GM12872 (cell line): ENCODE results near the gene ADM.
A peak's percentile ranks its signal among the peaks of the same experiment; 100 is the strongest.

ENCODE experiments used
- TF ChIP-seq, protein P1 (sequence below): IDR thresholded peaks from 3 replicates; pipeline ENCODE4 v1.5.1; 2011; ENCODE audit warnings: low read depth, mild to moderate bottlenecking, low read length, moderate library complexity; ENCODE audit not compliant: insufficient read depth

ADM gene

DNA sequence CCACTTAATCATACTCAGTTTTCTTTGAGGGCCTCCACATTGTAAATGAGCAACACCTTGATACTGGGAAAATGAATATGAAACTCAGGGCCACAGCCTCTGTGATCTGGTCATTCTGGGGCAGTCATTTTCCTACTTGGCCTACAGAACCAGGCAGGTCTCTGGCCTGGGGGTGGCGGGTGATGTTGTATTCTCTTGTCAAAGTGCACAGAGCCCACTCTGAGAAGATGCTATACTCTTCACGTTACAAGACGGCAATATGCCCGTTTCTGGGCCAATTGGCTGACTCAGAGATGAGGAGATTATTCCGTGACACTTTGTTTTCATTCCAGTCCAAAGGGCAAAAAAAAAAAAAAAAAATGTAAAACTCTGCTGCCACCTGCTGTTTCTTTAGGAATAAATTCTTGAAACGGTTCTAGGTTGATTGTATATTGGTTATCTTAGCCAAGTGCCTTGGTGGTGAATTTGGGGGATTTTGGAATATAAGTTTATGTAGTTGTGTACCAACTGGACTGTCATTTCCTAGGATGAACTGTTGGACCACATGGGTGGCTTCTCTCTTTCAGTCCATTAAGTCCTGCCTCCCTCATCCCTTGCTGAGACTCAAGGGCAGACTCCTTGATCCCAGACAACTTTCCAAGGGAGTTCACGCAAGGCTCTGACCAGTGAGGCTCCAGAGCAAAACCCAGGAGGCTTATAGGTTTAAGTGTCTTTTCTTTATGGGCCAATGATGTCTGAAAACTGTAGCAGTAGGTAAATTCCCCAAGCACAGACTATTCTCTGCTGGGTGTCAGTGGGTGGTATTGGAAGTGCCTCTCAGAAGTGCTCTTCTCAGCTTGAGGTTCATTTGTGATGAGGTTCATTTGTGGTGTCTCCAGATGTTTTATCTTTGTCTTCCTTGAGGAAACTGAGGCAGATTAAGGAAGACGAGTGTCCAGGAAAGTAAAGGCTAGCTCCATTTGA is 18.2 kb downstream of the ADM start:
- TF ChIP-seq, protein P1, sequence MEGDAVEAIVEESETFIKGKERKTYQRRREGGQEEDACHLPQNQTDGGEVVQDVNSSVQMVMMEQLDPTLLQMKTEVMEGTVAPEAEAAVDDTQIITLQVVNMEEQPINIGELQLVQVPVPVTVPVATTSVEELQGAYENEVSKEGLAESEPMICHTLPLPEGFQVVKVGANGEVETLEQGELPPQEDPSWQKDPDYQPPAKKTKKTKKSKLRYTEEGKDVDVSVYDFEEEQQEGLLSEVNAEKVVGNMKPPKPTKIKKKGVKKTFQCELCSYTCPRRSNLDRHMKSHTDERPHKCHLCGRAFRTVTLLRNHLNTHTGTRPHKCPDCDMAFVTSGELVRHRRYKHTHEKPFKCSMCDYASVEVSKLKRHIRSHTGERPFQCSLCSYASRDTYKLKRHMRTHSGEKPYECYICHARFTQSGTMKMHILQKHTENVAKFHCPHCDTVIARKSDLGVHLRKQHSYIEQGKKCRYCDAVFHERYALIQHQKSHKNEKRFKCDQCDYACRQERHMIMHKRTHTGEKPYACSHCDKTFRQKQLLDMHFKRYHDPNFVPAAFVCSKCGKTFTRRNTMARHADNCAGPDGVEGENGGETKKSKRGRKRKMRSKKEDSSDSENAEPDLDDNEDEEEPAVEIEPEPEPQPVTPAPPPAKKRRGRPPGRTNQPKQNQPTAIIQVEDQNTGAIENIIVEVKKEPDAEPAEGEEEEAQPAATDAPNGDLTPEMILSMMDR, result peak; percentile 35; the same call in 2 of the 3 replicates

DNA sequence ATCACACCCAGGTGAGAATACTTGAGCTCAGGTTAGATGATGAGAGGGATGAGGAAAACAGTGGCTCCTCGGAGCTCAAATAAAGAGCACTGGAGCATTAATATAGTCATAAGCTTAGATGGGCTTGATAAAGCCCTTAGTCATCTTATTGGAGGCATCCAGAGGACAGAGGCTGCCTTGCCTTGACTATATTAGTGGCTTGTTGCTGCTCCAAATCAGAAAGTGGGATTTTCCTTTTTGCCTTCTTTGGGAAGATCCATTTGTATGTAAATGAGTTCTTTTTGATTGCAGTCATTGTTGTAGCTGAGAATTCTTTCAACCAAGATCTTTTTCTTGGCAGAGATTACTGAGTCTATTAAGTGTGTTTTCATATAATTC is 18.9 kb downstream of the ADM start:
- TF ChIP-seq, protein P1, result no peak

GRCh38 chr11:10324474-10324873 is 19.6 kb downstream of the ADM start:
- TF ChIP-seq, protein P1, result no peak

DNA sequence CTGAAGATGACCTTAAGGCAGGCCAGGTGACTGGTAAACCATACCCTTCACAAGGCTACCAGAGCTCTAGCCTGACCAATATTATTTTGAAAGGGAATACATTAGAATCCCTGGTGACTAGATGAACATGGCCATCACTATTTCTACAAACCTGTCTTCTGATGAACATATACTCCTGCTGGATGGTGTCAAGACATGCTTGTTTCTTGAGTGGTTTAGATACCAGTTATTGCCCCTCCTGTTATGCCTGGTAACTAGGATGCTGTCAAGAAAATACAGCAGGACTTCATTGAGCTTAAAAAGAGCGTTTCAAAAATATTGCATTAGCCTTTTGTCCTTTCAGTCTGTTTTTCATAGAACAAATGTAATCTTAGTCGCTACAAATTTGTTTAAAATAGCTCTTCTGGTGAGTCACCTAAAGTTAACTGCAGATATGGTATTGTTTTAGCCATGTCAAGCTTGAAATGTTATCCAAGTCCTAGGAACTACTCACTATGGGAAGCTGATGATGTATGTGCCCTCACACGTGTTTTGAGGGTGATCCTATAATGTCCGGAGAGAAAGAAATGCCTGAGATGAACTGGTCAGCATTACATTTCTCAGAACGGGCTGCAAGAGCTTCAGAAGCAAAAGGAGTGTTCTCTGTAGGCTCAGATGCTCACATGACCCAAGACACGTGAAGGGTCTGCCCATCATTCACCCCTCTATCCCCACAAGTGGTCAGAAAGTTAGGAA is 20.6 kb downstream of the ADM start:
- TF ChIP-seq, protein P1, result no peak

GRCh38 chr11:10326012-10326964 is 21.4 kb downstream of the ADM start:
- TF ChIP-seq, protein P1, result no peak

- TF ChIP-seq, protein P1, result no peak
These were observed 22.4 kb downstream of the ADM start for GRCh38 chr11:10327254-10327653.
